Testis (tissue), 2 donors: ENCODE measurements around the gene WDCP.

ENCODE experiments used
- POLR2A ChIP-seq: fragments of 450-650 bp; IDR thresholded peaks from one replicate; pipeline ENCODE4 v1.6.1; 2017; ENCODE audit warnings: antibody characterized with exemption, mild to moderate bottlenecking, moderate library complexity
- TF ChIP-seq, protein P1 (sequence below), 3 experiments: fragments of 450-650 bp in 2 of 3; fragments of 200-600 bp in 1 of 3; sonication (generic) in 1 of 3; IDR thresholded peaks; one replicate each; pipeline ENCODE4 v1.5.1; 2016 to 2019; ENCODE audit warnings: antibody characterized with exemption in 3 of 3, mild to moderate bottlenecking in 2 of 3, moderate library complexity in 1 of 3

DNA sequence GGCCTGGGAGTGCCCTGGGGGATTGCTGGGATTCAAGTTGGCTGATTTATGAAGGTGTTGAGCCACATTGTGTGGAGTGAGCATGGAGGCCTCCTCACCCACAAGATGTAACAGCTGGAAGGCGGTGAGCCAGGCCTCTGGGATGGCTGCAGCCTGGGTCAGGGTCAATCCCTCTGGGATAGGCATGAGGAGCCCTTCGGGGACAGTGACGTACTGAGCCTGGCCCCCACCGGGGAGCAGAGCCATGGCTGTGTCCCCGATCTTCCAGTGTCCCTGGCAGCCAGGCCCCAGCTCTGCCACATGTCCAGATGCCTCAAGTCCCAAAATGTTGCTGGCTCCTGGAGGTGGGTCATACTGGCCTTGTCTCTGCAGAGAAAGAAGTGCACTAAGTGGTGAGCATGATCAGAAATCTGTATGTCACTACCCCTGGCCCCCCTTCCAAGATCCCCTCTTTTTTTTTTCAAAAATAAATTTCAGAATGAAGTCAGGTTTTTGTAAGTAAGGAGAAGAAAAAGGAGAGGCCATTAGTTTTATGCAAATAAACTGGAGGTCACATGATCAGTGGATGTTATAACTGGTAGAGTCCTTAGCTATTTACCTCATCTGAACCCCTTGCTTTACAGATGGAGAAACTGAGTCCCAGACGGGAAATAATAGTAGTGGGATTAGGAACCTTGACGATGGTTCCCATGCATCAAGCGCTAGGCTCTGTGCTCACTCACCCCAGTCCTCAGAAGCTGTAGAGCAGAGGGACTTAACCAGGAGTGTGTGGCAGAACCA lies 35.8 kb upstream of the WDCP start:
- TF ChIP-seq, protein P1, sequence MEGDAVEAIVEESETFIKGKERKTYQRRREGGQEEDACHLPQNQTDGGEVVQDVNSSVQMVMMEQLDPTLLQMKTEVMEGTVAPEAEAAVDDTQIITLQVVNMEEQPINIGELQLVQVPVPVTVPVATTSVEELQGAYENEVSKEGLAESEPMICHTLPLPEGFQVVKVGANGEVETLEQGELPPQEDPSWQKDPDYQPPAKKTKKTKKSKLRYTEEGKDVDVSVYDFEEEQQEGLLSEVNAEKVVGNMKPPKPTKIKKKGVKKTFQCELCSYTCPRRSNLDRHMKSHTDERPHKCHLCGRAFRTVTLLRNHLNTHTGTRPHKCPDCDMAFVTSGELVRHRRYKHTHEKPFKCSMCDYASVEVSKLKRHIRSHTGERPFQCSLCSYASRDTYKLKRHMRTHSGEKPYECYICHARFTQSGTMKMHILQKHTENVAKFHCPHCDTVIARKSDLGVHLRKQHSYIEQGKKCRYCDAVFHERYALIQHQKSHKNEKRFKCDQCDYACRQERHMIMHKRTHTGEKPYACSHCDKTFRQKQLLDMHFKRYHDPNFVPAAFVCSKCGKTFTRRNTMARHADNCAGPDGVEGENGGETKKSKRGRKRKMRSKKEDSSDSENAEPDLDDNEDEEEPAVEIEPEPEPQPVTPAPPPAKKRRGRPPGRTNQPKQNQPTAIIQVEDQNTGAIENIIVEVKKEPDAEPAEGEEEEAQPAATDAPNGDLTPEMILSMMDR (IDR thresholded peaks at IDR 0.05), result no peak
- no peak for TF ChIP-seq POLR2A
